ENCODE measurements around the gene BLVRB.

The BLVRB gene

DNA sequence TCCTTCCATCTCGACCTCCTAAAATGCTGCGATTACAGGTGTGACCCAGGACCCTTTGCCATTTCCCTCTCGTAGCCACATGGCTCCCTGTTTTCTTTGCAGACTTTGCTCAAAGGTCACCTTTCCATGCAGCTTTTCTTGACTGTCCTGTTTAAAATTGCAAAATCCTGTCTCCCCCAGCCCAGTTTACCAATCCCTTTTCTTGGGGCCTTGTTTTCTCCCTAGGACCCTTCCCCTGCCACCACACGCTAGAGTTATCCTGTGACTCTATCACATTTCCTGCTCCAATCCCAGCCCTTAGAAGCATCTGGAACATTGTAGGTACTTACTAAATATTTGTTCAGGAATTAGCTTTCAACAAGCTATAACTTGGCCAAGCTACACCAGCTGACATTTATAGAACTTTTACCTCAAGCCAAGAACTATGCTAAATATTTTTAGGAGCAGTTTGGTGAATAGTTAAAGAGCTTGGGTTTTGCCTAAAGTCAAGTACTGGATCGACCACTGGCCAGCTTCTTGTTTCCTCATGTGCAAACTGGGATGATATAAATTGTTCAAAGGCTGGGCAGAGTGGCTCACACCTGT, 12.3 kb downstream of the BLVRB start:
- TF ChIP-seq FOXM1 (IDR thresholded peaks at IDR 0.05; ENCODE audit: borderline replicate concordance, low read depth) (no peak), TCF12 (IDR thresholded peaks at IDR 0.05; ENCODE audit: low read depth) (no peak), EGR1 (IDR thresholded peaks at IDR 0.05) (no peak)

DNA sequence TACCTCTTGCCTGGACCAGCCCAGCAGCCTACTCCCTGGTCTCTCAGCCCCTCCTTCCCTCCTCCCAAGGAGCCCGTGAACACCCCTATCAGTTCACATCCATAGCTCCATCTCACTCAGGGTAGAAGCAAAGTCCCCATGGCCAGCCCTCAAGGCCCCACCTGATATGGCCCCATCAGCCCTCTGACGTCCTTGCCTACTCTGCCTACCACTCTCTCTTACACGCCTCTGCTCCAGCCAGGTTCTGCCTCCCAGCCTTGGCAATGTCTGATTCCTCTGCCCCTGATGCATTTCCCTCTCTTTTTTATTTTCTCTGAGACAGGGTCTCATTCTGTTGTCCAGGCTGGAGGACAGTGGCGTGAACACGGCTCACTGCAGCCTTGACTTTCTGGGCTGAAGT, 13.5 kb downstream of the BLVRB start:
- no peak for TF ChIP-seq EP300 (IDR thresholded peaks at IDR 0.05; ENCODE audit: borderline replicate concordance)
- no peak for TF ChIP-seq NFIC (IDR thresholded peaks at IDR 0.05)
- TF ChIP-seq FOXM1 (IDR thresholded peaks at IDR 0.05; ENCODE audit: borderline replicate concordance, low read depth) = no peak
- no peak for TF ChIP-seq RAD21 (IDR thresholded peaks at IDR 0.05; ENCODE audit: low read depth)
- TF ChIP-seq CEBPB (IDR thresholded peaks at IDR 0.05) = no peak
- no peak for TF ChIP-seq EGR1 (IDR thresholded peaks at IDR 0.05)
- TF ChIP-seq REST (IDR thresholded peaks at IDR 0.05; ENCODE audit: low read depth) = no peak
- TF ChIP-seq TCF12 (IDR thresholded peaks at IDR 0.05; ENCODE audit: low read depth) = no peak
- TF ChIP-seq TEAD4 (IDR thresholded peaks at IDR 0.05) = no peak

DNA sequence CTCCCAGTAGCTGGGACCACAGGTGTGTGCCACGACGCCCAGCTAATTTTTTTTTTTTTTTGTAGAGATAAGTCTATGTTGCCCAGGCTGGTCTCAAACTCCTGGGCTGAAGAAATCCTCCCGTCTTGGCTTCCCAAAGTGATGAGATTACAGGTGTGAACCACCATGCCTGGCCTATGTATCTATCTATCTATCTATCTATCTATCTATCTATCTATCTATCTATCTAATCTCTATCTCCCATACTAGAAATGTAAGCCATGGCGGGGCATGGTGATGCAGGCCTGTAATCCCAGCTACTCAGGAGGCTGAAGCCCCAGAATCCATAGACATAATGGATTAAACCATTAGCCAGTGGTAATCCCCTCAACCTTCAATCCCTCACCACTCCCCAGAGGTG, 14.9 kb downstream of the BLVRB start:
- TF ChIP-seq EP300 (IDR thresholded peaks at IDR 0.05; ENCODE audit: borderline replicate concordance) (no peak), REST (IDR thresholded peaks at IDR 0.05; ENCODE audit: low read depth) (no peak), USF1 (IDR thresholded peaks at IDR 0.05) (no peak), NFIC (IDR thresholded peaks at IDR 0.05) (no peak), YY1 (IDR thresholded peaks at IDR 0.05; ENCODE audit: low read depth) (no peak), TAF1 (IDR thresholded peaks at IDR 0.05; ENCODE audit: low read depth) (no peak), TCF12 (IDR thresholded peaks at IDR 0.05; ENCODE audit: low read depth) (no peak), CEBPB (IDR thresholded peaks at IDR 0.05) (no peak), TEAD4 (IDR thresholded peaks at IDR 0.05) (no peak), EGR1 (IDR thresholded peaks at IDR 0.05) (no peak), ZBTB7A (IDR thresholded peaks at IDR 0.05; ENCODE audit: low read depth) (no peak), RAD21 (IDR thresholded peaks at IDR 0.05; ENCODE audit: low read depth) (no peak), FOXM1 (IDR thresholded peaks at IDR 0.05; ENCODE audit: borderline replicate concordance, low read depth) (no peak), CREB1 (IDR thresholded peaks at IDR 0.05; ENCODE audit: low read depth) (no peak), MAX (IDR thresholded peaks at IDR 0.05) (no peak)

DNA sequence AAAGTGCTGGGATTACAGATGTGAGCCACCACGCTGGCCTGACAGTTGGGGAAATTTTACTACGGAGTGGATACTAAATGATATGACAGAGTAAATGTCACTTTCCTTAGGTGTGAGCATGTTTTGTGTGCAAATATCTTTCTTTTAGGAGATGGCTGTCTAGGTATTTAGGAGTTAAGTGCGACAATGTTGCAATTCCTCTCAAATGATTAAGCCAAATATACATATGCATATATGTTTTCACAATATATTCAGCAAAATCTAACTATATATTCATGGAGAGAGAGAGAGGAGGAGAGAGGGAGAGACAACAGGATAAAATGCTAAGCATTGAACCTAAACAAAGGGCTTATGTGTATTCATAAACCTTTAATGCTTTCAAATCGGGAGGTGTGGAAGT, 16.0 kb downstream of the BLVRB start:
- TF ChIP-seq ZBTB7A (IDR thresholded peaks at IDR 0.05; ENCODE audit: low read depth) (no peak), USF1 (IDR thresholded peaks at IDR 0.05) (no peak), TCF12 (IDR thresholded peaks at IDR 0.05; ENCODE audit: low read depth) (no peak)

- TF ChIP-seq YY1 (IDR thresholded peaks at IDR 0.05; ENCODE audit: low read depth) (no peak), TEAD4 (IDR thresholded peaks at IDR 0.05) (no peak), EP300 (IDR thresholded peaks at IDR 0.05; ENCODE audit: borderline replicate concordance) (no peak), CEBPB (IDR thresholded peaks at IDR 0.05) (no peak), EGR1 (IDR thresholded peaks at IDR 0.05) (no peak), RAD21 (IDR thresholded peaks at IDR 0.05; ENCODE audit: low read depth) (no peak)
These were observed 19.2 kb downstream of the BLVRB start for GRCh38 chr19:40446263-40446784.

- TF ChIP-seq YY1 (IDR thresholded peaks at IDR 0.05; ENCODE audit: low read depth) (no peak), CREB1 (IDR thresholded peaks at IDR 0.05; ENCODE audit: low read depth) (no peak), CEBPB (IDR thresholded peaks at IDR 0.05) (no peak), EGR1 (IDR thresholded peaks at IDR 0.05) (no peak), TCF12 (IDR thresholded peaks at IDR 0.05; ENCODE audit: low read depth) (no peak), TEAD4 (IDR thresholded peaks at IDR 0.05) (no peak)
These were observed 19.7 kb downstream of the BLVRB start for GRCh38 chr19:40445780-40446262.

- TF ChIP-seq CEBPB (IDR thresholded peaks at IDR 0.05) (no peak), RAD21 (IDR thresholded peaks at IDR 0.05; ENCODE audit: low read depth) (0 out of 2 replicates have a peak, but pooled peaks have one; percentile 23), ZBTB7A (IDR thresholded peaks at IDR 0.05; ENCODE audit: low read depth) (peak; percentile 57; the same call in 1 of the 2 replicates)
These were observed 20.7 kb downstream of the BLVRB start for GRCh38 chr19:40444825-40445312.

Data from Ishikawa (cell line).